Vagina (tissue), 2 donors: Measurements from ENCODE around the gene CD180. TPM values are rescaled to one million over a fixed set of nuclear protein-coding genes. Genes with fewer than 3 reads are reported as not detected.

ENCODE experiments used
- DNase-seq, 2 donors: peaks; one replicate each; pipeline ENCODE4 v3.0.0-alpha.2; 2017; ENCODE audit errors: extremely low spot score in 2 of 2
- H3K27ac ChIP-seq: fragments of 200-600 bp; sonication (generic); one replicate; pipeline ENCODE4 v1.5.1; 2019
- H3K27me3 ChIP-seq: fragments of 200-600 bp; sonication (generic); one replicate; pipeline ENCODE4 v1.5.1; 2019
- H3K36me3 ChIP-seq, 2 donors: fragments of 200-600 bp; sonication (generic); one replicate each; pipeline ENCODE4 v1.5.1; 2017 to 2019
- H3K4me1 ChIP-seq: fragments of 200-600 bp; sonication (generic); one replicate; pipeline ENCODE4 v1.5.1; 2019
- H3K4me3 ChIP-seq, 2 donors: fragments of 200-600 bp; sonication (generic); 1 replicate in 1 of 2; 2 replicates in 1 of 2; pipeline ENCODE4 v1.5.1; 2016 to 2019
- H3K9me3 ChIP-seq: fragments of 200-600 bp; sonication (generic); one replicate; pipeline ENCODE4 v1.5.1; 2019
- CTCF ChIP-seq, 3 experiments: fragments of 450-650 bp in 2 of 3; fragments of 200-600 bp in 1 of 3; sonication (generic) in 1 of 3; IDR thresholded peaks; one replicate each; pipeline ENCODE4 v1.5.1; 2017 to 2019; ENCODE audit warnings: antibody characterized with exemption in 3 of 3, mild to moderate bottlenecking in 2 of 3, moderate library complexity in 2 of 3
- POLR2A ChIP-seq, 2 donors: fragments of 450-650 bp; IDR thresholded peaks; one replicate each; pipeline ENCODE4 v1.6.1; 2017; ENCODE audit warnings: antibody characterized with exemption in 2 of 2, mild to moderate bottlenecking in 2 of 2, moderate library complexity in 2 of 2
- POLR2AphosphoS5 ChIP-seq, 2 donors: sonication (generic); formaldehyde crosslinking; IDR thresholded peaks; one replicate each; pipeline ENCODE4 v1.9.0; 2017; ENCODE audit warnings: antibody characterized with exemption in 2 of 2, mild to moderate bottlenecking in 2 of 2, low read depth in 1 of 2; ENCODE audit not compliant: insufficient read depth in 1 of 2
- intact Hi-C: fragments of 100-400 bp; cut with DNase I; formaldehyde crosslinking; loops from one replicate; pipeline ENCODE4 v1.15.1; 2023
- total RNA-seq: library from RNA; depleted of rRNA; stranded (reverse); fragments of >200 nt; gene quantifications from one replicate; pipeline ENCODE4 v1.2.3, GENCODE V29; 2016

CD180 gene
- total RNA-seq, 1 donor from 2014 or later = 2.0 TPM

DNA sequence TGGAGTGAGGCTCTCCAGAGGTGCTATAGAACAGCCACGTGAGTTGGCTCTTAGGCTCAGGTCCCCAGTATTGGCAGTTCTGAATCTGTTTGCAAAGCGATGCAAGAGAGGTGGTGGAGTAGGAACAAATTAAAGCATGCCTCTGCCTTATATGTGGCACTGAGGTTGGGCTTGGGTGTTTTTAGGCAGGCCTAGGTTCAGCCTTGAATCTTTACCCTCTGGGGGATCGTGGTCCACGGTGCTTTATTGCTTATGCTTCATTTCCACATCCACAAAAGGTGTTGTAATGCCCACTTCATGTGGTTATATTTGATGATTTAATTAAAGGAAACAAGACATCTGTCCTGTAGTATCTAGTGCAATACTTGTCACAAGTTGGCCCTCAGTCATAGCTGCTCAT lies 56.2 kb downstream of the CD180 start:
- Histone ChIP-seq H3K27me3 (no peaks in the 10 kb centered on the region), H3K27ac (no peak overlapping the region), H3K9me3 (no peaks in the 10 kb centered on the region), H3K36me3 (peaks cover 0 to 84% of the 10 kb centered on the region in 2 donors), H3K4me1 (no peaks in the 10 kb centered on the region), H3K4me3 (no peak overlapping the region)
- intact Hi-C loops = loop anchor here (10.0 kb wide), 1 partner anchor 326 kb away; no protein-coding TSS in a partner anchor
- TF ChIP-seq POLR2AphosphoS5 (IDR thresholded peaks at IDR 0.05; ENCODE audit: insufficient read depth in 1 of 2, low read depth in 1 of 2) (no peak), POLR2A (IDR thresholded peaks at IDR 0.05) (no peak), CTCF (IDR thresholded peaks at IDR 0.05) (no peak)
- no peak for DNase-seq

- TF ChIP-seq POLR2AphosphoS5 (IDR thresholded peaks at IDR 0.05; ENCODE audit: insufficient read depth in 1 of 2, low read depth in 1 of 2) = no peak
- TF ChIP-seq POLR2A (IDR thresholded peaks at IDR 0.05) = no peak
- Histone ChIP-seq H3K4me3 (no peak overlapping the region), H3K9me3 (no peaks in the 10 kb centered on the region), H3K36me3 (peaks cover 0 to 83% of the 10 kb centered on the region in 2 donors), H3K4me1 (no peaks in the 10 kb centered on the region), H3K27ac (no peak overlapping the region), H3K27me3 (no peaks in the 10 kb centered on the region)
- no peak for DNase-seq
- intact Hi-C loops = no loop called here
Observed at GRCh38 chr5:67139030-67139429, 57.6 kb downstream of the CD180 start.

GRCh38 chr5:67135381-67135984 lies 61.1 kb downstream of the CD180 start:
- Histone ChIP-seq H3K9me3 (no peaks in the 10 kb centered on the region), H3K4me1 (no peaks in the 10 kb centered on the region), H3K27ac (no peak overlapping the region), H3K27me3 (no peaks in the 10 kb centered on the region), H3K4me3 (no peak overlapping the region), H3K36me3 (peaks cover 0 to 69% of the 10 kb centered on the region in 2 donors)
- intact Hi-C loops = no loop called here
- no peak for DNase-seq
- TF ChIP-seq POLR2AphosphoS5 (IDR thresholded peaks at IDR 0.05; ENCODE audit: insufficient read depth in 1 of 2, low read depth in 1 of 2) = no peak
- TF ChIP-seq POLR2A (IDR thresholded peaks at IDR 0.05) = no peak

GRCh38 chr5:67133776-67134175 lies 62.8 kb downstream of the CD180 start:
- H3K4me1 ChIP-seq = no peaks in the 10 kb centered on the region
- intact Hi-C loops = no loop called here
- TF ChIP-seq POLR2AphosphoS5 (IDR thresholded peaks at IDR 0.05; ENCODE audit: insufficient read depth in 1 of 2, low read depth in 1 of 2) (no peak), POLR2A (IDR thresholded peaks at IDR 0.05) (no peak), CTCF (IDR thresholded peaks at IDR 0.05) (no peak)
- H3K27ac ChIP-seq = no peak overlapping the region
- peaks cover 0 to 66% of the 10 kb centered on the region in 2 donors for H3K36me3 ChIP-seq
- no peaks in the 10 kb centered on the region for H3K27me3 ChIP-seq
- H3K4me3 ChIP-seq = no peak overlapping the region
- no peak for DNase-seq
- no peaks in the 10 kb centered on the region for H3K9me3 ChIP-seq

DNA sequence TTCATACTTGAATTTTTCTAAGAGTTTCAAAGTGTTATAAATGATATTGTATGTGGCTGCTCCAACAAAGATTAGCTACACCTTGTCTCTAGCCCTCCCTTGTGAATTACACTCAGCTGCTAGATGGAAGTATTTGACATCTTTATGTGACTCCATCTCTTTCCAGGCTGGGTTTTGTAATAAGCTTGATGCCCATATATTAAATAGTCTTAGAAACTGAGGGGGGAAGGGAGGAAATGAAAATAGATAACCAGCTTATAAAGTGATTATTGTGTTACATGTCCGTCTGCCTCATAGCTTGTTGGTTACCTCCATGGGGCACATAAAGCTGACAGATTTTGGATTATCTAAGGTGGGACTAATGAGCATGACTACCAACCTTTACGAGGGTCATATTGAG lies 63.4 kb downstream of the CD180 start:
- no peaks in the 10 kb centered on the region for H3K27me3 ChIP-seq
- no peaks in the 10 kb centered on the region for H3K4me1 ChIP-seq
- H3K9me3 ChIP-seq = no peaks in the 10 kb centered on the region
- H3K36me3 ChIP-seq = peaks cover 0 to 62% of the 10 kb centered on the region in 2 donors
- DNase-seq = no peak
- intact Hi-C loops = no loop called here
- no peak overlapping the region for H3K27ac ChIP-seq
- H3K4me3 ChIP-seq = no peak overlapping the region
- TF ChIP-seq POLR2A (IDR thresholded peaks at IDR 0.05) (no peak), POLR2AphosphoS5 (IDR thresholded peaks at IDR 0.05; ENCODE audit: insufficient read depth in 1 of 2, low read depth in 1 of 2) (no peak), CTCF (IDR thresholded peaks at IDR 0.05) (no peak)

- Histone ChIP-seq H3K9me3 (no peaks in the 10 kb centered on the region), H3K27ac (no peak overlapping the region), H3K4me1 (no peaks in the 10 kb centered on the region), H3K27me3 (no peaks in the 10 kb centered on the region), H3K36me3 (peaks cover 0 to 32% of the 10 kb centered on the region in 2 donors), H3K4me3 (no peak overlapping the region)
- TF ChIP-seq POLR2AphosphoS5 (IDR thresholded peaks at IDR 0.05; ENCODE audit: insufficient read depth in 1 of 2, low read depth in 1 of 2) = no peak
- TF ChIP-seq POLR2A (IDR thresholded peaks at IDR 0.05) = no peak
- no peak for TF ChIP-seq CTCF (IDR thresholded peaks at IDR 0.05)
- intact Hi-C loops = no loop called here
- no peak for DNase-seq
Observed at GRCh38 chr5:67129768-67130167, 66.8 kb downstream of the CD180 start.
